DOHH2 (cell line): ENCODE measurements around the gene PLEKHJ1.

Experiments used
- H3F3A ChIP-seq: fragments of 200-600 bp; sonication (generic), shearing (Covaris generic); 2 replicates; pipeline ENCODE4 v1.6.0; 2016; ENCODE audit warnings: antibody characterized with exemption, mild to moderate bottlenecking; ENCODE audit not compliant: control insufficient read depth, insufficient read depth
- H3K27ac ChIP-seq: fragments of 200-600 bp; sonication (generic); 2 replicates; pipeline ENCODE4 v1.5.1; 2014; ENCODE audit warnings: low read depth, mild to moderate bottlenecking, low read length, moderate library complexity
- H3K27me3 ChIP-seq: fragments of 200-600 bp; sonication (generic); 2 replicates; pipeline ENCODE4 v1.6.1; 2014; ENCODE audit warnings: mild to moderate bottlenecking, low read length, mixed read lengths; ENCODE audit not compliant: control insufficient read depth
- H3K36me3 ChIP-seq: fragments of 200-600 bp; sonication (generic); 2 replicates; pipeline ENCODE4 v1.6.1; 2014; ENCODE audit warnings: mild to moderate bottlenecking, low read length, moderate library complexity, mixed read lengths; ENCODE audit not compliant: control insufficient read depth
- H3K4me1 ChIP-seq: fragments of 200-600 bp; sonication (generic); 2 replicates; pipeline ENCODE4 v1.6.1; 2014; ENCODE audit warnings: mild to moderate bottlenecking, low read length, mixed read lengths; ENCODE audit not compliant: control insufficient read depth
- H3K4me2 ChIP-seq: fragments of 200-600 bp; sonication (generic); 2 replicates; pipeline ENCODE4 v1.6.0; 2014; ENCODE audit warnings: mild to moderate bottlenecking, low read length, moderate library complexity
- H3K4me3 ChIP-seq: fragments of 200-600 bp; sonication (generic); 2 replicates; pipeline ENCODE4 v1.5.1; 2014; ENCODE audit warnings: mild to moderate bottlenecking, low read length, mixed read lengths
- H3K79me2 ChIP-seq: fragments of 200-600 bp; sonication (generic); 2 replicates; pipeline ENCODE4 v1.6.1; 2014; ENCODE audit warnings: mild to moderate bottlenecking, low read length, mixed read lengths; ENCODE audit not compliant: control insufficient read depth
- H3K9me2 ChIP-seq: fragments of 200-600 bp; sonication (generic); replicated peaks from 2 replicates; pipeline ENCODE4 v1.6.1; 2014; ENCODE audit warnings: mild to moderate bottlenecking, low read length, mixed read lengths; ENCODE audit not compliant: control insufficient read depth
- H3K9me3 ChIP-seq: fragments of 200-600 bp; sonication (generic); 2 replicates; pipeline ENCODE4 v1.6.1; 2014; ENCODE audit warnings: antibody characterized with exemption, low read length, mixed read lengths; ENCODE audit not compliant: control insufficient read depth, insufficient read depth
- H4K20me1 ChIP-seq: fragments of 200-600 bp; sonication (generic); 2 replicates; pipeline ENCODE4 v1.6.0; 2014; ENCODE audit warnings: low read depth, mild to moderate bottlenecking, antibody characterized with exemption, low read length, moderate library complexity; ENCODE audit not compliant: control insufficient read depth, insufficient read depth
- CTCF ChIP-seq: fragments of 200-600 bp; sonication (generic); IDR thresholded peaks from one replicate; pipeline ENCODE4 v1.5.1; 2014; ENCODE audit warnings: antibody characterized with exemption, mild to moderate bottlenecking, low read depth, low read length; ENCODE audit not compliant: poor library complexity, severe bottlenecking
- EZH2phosphoT487 ChIP-seq: fragments of 200-600 bp; sonication (generic); IDR thresholded peaks from 2 replicates; pipeline ENCODE4 v1.6.1; 2017; ENCODE audit warnings: borderline replicate concordance, mild to moderate bottlenecking, antibody characterized with exemption, low read length, moderate library complexity, mixed read lengths

The PLEKHJ1 gene

DNA sequence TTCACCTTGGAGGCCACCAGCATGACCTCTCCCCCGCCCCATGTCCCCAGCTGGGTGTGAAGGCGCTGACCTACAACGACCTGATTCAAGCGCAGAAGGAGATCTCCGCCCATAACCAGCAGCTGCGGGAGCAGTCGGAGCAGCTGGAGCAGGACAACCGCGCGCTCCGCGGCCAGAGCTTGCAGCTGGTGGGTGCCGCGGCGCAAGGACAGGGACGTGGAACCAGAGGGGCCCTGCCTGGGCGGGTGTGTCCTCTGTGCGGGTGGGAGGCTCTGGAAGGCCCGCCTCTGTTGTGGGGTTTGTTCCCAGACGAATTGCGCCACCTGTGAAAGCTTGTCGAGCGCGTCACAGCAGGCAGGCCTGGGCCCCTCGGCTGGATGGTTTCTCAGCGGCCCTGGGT, 22.3 kb downstream of the PLEKHJ1 start:
- Histone ChIP-seq H3K27me3 (no peaks in the 10 kb centered on the region), H3K79me2 (no peaks in the 10 kb centered on the region; the same call in 1 of the 2 replicates), H3F3A (no peaks in the 10 kb centered on the region), H3K9me2 (no peaks in the 10 kb centered on the region), H3K4me3 (no peak overlapping the region), H3K4me2 (no peak overlapping the region), H3K4me1 (peaks cover 25% of the 10 kb centered on the region), H3K36me3 (peaks cover 91% of the 10 kb centered on the region), H3K27ac (no peak overlapping the region), H4K20me1 (no peaks in the 10 kb centered on the region), H3K9me3 (no peaks in the 10 kb centered on the region)
- TF ChIP-seq CTCF (no peak), EZH2phosphoT487 (no peak)

DNA sequence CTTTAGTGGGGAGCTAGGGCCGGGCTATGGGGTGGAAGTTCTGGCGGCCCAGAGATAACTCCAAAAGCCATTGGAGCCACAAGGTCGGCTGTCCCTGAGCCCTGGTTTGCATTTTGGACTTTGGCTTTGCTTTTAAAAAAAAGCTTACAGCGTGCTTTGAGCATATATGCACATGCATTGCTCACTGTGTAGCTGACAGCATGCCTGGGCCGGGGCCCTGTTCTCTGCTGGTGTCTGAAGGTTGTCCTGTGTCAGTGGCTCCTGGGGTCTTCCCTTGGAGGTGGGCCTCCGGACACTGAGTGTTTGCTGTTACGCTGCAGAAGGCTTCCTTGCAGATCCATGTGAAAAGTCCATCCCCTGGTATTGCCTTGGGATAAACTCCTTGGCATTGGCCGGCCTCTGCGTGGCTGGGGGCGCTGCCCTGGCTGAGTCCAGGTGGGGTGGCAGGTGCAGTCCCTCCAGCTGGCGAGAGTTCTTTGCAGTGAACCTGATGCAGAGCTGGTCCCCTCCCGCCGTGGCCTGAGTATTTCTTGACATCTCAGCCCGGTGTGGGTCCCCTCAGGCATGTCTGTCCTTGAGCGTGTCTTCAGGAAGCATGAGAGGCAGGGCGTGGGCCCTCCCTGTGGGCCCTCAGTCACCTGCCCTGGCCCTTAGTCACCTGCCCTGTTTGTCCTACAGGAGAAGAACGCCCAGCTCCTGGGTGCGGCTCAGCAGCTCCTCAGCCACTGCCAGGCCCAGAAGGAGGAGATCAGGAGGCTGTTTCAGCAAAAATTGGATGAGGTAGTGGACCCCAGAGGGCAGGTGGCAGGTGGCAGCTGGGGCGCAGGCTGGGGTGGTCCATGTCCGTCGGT, 23.0 kb downstream of the PLEKHJ1 start:
- Histone ChIP-seq H3K27ac (no peak overlapping the region), H3K4me3 (no peak overlapping the region)

DNA sequence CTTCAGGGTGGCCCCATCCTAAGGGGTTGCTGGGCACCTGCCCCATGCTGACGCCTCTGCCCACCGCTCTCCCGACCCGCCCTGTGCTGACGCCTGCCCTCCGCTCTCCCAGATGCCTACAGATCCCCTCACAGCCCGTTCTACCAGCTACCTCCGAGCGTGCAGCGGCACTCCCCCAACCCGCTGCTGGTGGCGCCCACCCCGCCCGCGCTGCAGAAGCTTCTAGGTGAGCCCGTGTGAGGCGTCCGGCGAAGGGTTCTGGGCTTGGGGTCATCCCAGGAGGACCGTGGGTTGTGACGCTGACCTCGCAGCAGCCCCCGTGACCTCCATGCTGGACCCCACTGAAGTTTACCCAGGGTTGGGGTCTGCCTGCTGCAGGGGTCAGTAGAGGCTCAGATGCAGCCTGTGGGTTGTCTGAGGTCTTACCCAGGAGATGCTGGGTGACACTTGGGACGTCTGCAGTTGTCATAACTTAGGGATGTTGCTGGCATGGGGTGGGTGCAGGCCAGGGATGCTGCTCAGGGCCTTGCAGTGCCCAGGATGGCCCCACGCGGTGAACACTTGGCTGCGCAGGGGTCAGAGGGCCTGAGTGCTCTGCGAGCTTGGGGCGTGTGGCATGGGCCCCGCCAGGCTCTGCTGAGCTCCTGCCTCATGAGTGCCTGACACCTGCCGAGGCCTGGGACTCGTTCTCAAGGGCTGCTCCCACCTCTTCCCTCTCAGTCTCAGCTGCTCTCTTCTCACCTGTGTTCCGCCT, 25.0 kb downstream of the PLEKHJ1 start:
- Histone ChIP-seq H3K36me3 (peaks cover 88% of the 10 kb centered on the region), H3K27ac (no peak overlapping the region)

More for the DNA sequence above, 23.0 kb downstream of the PLEKHJ1 start:
- Histone ChIP-seq H3K9me3 (no peaks in the 10 kb centered on the region), H4K20me1 (no peaks in the 10 kb centered on the region), H3K27me3 (no peaks in the 10 kb centered on the region), H3K4me1 (peaks cover 25% of the 10 kb centered on the region), H3K4me2 (no peak overlapping the region), H3K9me2 (no peaks in the 10 kb centered on the region), H3F3A (no peaks in the 10 kb centered on the region), H3K79me2 (no peaks in the 10 kb centered on the region; the same call in 1 of the 2 replicates), H3K36me3 (peaks cover 93% of the 10 kb centered on the region)
- no peak for TF ChIP-seq EZH2phosphoT487
- TF ChIP-seq CTCF, result no peak

More for the DNA sequence above, 25.0 kb downstream of the PLEKHJ1 start:
- H3K4me1 ChIP-seq, result peaks cover 25% of the 10 kb centered on the region
- H3K9me2 ChIP-seq, result no peaks in the 10 kb centered on the region
- H3K4me2 ChIP-seq, result no peak overlapping the region
- no peaks in the 10 kb centered on the region for H4K20me1 ChIP-seq
- H3K4me3 ChIP-seq, result no peak overlapping the region
- H3K27me3 ChIP-seq, result no peaks in the 10 kb centered on the region
- H3F3A ChIP-seq, result no peaks in the 10 kb centered on the region
- no peaks in the 10 kb centered on the region for H3K9me3 ChIP-seq
- TF ChIP-seq CTCF (no peak), EZH2phosphoT487 (no peak)
- H3K79me2 ChIP-seq, result no peaks in the 10 kb centered on the region
